HG03103 (cell line): Measurements from ENCODE around the gene AOAH.

Source experiments
- ATAC-seq: cut with Tn5 transposase; IDR thresholded peaks from one replicate; pipeline ENCODE4 v1.9.1; 2021; ENCODE audit warnings: low read depth; ENCODE audit not compliant: unreplicated experiment

AOAH gene

GRCh38 chr7:36638140-36638539, 86.2 kb downstream of the AOAH start:
- no peak for ATAC-seq

DNA sequence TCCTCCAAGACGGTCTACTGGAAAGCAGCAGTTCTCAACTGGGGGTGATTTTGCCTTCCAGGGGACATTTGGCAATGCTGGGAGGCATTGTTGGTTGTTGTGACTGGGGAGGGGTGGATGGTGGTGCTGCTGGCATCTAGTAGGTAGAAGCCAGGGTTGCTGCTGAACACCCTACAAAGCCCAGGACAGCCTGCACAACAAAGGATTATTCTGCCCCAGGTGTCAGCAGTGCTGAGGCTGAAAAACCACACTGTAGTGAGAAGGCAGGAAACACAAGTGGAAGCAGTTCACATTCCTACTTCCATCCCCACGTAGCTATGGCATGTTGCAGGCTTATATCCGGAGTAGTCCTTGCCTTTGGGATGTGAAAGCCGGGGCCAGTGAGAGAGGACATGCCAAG, 86.9 kb downstream of the AOAH start:
- ATAC-seq, result no peak

DNA sequence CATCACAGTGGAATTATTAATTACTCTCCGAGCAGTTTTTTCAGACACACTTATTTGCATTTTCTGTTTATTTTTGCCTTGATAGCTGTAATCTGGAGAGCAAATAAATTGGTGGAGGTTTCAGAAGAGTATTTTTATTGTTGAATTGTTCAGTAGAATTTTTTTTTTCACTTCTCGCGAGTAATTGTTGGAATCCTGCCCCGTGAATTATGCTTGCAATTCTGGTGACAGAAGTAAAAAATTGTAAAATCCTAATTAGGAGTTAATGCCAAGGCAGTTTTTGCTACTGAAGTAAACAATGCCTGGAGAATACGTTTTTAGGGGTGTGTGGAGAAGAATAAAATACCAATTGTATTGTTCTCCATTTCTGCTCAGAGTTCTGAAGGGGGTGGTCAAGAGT, 88.2 kb downstream of the AOAH start:
- no peak for ATAC-seq

DNA sequence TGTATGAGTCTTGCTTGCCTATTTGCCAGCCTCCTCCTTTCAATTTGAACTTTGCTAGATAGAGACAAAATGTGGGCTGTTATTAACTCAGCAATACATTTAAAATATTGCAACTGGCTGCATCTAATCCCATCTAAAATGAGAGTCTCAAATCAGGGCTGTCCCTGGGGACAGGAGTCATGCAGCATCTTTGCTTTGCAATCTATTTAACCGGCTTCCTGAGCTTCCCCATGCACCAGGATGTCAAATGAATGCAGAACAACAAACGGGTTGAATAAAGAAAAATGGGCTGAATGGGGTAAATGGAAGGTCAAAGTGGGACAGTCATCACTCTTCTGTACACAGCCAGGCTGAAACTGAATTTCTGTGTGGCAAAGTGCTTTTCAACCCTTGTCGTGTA, 89.2 kb downstream of the AOAH start:
- no peak for ATAC-seq

GRCh38 chr7:36633377-36633776, 90.9 kb downstream of the AOAH start:
- ATAC-seq, result no peak

DNA sequence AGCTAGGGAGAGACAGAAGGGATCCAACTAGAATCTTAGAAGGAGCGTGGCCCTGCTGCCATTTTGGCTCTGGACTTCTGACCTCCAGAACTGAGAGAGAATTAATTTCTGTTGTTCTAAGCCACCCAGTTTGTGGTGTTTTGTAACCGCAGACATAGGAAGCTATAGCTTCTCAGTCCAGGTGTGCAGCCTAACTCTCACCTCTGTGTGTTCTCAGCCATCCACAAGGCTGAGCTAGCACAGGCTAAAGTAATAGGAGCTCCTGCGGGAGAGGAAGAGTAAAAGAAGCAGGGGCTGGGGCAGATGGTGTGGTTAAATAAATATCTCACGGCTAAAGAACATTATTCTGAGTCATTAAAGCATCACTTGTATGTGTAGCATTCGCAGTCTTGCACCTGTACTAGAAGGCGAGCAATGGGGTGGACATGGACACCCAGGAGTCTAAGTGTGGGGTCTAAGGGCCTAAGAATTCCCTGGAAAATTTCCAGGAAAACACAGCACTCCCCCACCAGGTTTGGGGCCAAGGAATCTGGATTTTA, 94.1 kb downstream of the AOAH start:
- ATAC-seq, result no peak

GRCh38 chr7:36629351-36629750, 94.9 kb downstream of the AOAH start:
- no peak for ATAC-seq

DNA sequence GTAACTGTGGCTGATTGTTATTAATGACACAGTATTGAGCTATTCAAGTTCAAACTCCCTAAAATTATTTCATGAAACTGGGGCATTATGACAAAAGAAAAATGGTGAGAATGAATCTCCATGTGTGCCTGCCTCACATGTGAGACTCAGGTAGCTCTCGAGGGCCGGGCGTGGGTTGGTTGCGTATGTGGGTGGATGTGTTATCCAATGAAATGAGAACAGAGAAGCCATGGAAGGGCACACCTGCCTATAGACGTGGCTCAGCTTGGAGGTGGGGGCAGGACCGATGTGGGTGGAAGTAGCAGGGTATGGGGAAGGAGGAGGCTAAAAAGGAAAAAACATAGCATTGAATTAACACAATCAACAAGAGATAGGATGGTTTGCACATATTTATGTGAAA, 96.5 kb downstream of the AOAH start:
- ATAC-seq, result no peak

DNA sequence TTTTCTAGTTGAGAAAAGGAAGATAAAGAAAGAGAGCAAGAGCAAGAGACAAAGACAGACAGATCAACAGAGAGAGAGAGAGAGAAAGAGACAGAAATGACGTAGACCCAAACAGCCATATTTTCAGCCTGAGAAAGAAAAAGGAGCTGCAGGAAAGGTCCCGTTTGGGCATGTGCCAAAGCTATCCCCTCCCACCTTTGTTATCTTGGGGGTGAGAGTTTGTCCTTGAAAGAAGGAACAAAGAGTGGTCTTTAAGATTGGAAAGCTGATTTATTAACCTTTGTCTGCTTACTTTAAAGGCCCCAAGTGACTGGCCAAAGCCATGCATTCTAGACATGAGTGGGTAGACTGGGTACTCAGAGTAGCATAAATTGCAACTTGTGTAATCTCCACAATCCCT, 98.2 kb downstream of the AOAH start:
- ATAC-seq, result no peak

- no peak for ATAC-seq
These were observed 99.0 kb downstream of the AOAH start for GRCh38 chr7:36625247-36625646.

GRCh38 chr7:36623247-36623646, 101.0 kb downstream of the AOAH start:
- ATAC-seq, result no peak

DNA sequence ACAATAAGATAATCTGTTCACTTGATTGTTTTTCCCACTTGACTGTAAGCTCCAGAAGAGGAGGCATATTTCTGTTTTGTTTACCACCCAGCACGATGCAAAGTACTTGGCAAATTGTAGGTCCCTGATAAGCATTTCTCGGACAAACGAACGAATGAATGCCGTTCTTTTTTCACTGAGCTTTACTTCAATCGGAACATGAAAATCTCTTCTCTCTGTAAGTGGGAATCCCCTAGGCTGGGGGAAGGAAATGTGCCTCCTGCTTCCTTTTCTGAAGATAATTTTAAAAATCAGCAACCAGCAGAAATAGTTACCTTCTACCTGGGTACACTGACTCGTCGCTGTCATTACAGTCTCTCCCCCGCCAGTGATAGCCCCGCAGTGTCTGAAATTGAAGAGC, 102.9 kb downstream of the AOAH start:
- no peak for ATAC-seq

DNA sequence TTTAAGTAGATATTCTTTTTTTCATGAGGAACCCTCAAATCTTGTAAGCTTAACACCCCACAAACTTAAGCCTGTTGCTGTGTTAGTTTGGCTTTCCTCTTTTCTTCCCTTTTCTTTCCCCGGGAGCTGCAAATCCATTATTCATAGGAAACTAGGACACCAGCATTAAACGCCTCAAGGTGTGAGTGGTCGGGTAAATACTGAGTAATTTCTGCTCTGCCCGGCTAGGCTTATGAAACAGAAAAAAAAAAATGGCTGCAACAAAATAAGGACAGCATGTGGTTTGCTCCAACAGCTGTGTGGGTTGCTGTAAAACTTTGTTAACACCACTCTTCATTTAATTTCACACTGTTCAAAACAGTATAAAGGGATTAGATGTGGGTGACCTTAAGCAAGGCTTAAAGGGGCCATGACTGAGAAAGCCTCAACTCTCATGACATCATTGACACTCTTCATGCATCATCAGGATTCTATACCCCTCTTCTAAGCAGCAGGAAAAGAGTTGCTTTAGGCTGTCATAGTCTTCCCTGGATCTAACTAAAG, 104.1 kb downstream of the AOAH start:
- ATAC-seq, result no peak

- ATAC-seq, result no peak
These were observed 106.9 kb downstream of the AOAH start for GRCh38 chr7:36617408-36617807.

DNA sequence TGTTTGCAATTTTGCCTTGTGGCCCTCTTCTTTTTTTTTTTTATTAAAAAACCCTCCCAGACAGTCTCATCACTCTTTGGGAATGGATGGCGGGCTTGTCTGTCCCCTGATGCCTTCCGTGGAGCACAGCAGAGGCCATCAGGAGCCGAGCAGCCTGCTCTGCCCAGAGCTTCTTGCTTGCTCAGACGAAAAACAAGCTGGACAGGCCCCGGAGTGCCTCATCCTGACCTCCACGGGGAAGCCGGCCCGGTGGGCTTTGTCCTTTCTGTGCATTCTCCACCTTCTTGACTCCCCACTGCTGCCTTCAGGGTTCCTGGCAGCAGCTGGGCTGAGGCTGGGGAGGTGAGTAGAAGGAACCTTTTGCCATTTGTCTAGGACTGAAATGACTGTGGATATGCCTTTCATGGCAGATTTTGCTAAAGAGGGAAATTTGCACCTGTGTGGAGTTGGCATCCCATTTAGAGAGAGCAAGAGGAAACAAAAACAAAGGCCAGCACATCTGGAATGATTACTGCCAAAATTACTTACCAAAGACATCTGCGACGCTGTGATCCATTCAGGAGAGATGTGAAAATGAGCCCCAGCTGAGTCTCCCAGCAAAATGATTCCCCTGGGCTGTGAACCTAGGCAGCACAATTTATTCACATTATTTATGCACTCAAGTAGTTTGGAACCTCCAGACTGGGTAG, 108.3 kb downstream of the AOAH start:
- no peak for ATAC-seq

- no peak for ATAC-seq
These were observed 109.3 kb downstream of the AOAH start for GRCh38 chr7:36614959-36615358.

DNA sequence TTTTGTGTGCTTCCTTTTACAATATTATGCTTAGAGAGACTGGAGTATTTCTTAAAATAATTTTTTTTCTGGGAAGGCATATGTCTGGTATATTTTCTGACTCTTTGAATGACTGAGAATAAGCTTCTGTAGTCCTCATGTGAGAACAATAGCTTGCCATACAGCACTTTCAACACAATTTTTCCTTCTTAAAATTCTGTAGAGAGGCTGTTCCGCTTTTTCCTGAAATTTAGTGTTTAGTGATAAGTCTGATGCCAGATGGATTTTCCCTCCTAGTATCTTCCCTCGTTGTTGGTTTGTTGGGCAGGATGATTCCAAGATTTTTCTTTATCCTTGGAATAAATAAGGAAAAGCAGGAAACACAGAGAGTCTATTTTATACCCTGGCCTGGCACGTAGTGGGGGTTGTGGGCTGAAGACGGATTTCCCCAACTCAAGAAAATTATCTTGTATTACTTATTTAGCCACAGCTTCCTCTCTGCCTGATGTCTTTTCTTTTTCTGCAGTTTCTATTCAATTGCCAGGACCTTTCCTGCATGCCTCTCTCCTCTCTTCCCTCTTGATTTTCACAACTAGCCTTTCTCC, 111.2 kb downstream of the AOAH start:
- ATAC-seq, result no peak

GRCh38 chr7:36611703-36612102, 112.6 kb downstream of the AOAH start:
- ATAC-seq, result no peak

- ATAC-seq, result no peak
These were observed 116.6 kb downstream of the AOAH start for GRCh38 chr7:36607721-36608095.

DNA sequence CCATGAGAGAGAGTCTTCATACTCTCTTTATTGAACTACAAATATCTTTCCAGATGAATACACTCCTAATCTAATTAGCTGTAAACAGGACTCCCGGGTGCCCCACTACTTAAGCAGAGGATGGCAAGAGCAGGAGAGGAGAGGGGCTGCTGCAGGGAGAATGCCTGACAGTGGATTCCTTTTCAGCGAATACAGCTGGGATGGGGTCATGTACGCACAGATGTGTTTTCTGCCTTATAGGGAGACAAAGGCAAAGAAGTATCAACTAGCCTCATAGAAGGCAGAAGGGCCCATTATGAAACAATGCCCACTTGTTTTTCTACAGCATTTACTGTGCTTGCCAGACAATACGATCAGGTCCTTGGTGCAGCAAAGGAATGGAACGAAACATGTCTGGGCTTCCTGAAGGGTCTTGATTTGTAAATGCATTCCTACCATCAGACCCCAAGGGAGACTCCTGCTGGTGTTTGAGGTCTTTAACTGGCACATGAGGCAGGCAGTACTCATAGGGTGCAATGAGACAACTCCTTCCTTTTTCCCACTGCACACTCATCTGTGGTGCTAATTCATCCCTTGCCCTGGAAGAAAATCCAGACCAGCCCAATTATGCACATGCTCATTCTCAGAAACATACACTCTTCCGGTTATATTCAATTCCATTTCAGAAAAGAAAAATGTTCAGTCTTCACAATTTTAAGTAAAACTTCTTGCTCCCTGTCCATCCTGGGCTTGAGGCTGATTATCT, 117.1 kb downstream of the AOAH start:
- no peak for ATAC-seq

DNA sequence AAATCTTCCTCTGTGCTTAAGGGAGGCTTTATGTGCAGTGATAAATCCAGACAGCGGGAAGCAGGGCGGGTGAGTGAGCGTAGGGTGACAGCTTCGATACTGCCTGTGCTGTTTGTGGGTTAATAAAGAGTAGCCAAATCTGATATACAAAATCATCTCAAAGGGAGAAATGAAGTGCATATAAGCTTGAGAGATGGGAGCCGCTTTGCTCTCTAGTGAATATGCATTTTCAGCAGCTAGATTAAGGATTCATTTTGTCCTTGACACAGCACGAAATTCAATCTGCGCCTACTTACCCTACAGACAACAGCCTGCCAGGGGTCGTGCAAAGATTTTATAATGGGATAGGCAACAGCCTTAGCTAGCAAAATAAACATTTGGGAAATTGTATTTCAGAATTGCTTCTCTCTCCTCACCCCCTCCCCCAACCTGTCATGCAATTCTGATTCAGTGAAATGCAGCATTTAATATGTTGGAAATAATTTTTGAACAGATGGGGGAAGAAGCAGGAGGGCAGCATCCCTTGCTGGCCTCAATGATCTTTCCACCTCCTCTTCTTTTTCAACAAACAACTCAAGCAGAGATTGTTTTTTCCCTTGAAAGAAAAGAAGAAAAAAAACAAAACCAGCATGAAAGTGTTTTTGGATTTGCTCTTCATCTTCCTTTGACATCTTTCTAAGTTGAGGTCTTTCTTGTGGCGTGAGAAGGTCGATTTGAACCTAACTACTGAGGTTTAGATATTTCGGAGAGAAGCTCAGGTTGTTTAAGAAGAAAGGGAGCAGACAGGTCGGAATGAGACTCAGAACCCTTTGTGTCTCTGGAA, 117.9 kb downstream of the AOAH start:
- no peak for ATAC-seq
